ENCODE data around the gene DDX1.

Gene DDX1

GRCh38 chr2:15613736-15614429 lies 22.2 kb downstream of the DDX1 start:
- Histone ChIP-seq H3K4me1 (ENCODE audit: control insufficient read depth, insufficient read depth, low read length) (no peaks in the 10 kb centered on the region), H3K36me3 (ENCODE audit: control insufficient read depth in 2 of 2, insufficient read depth in 1 of 2, low read length in 2 of 2) (peaks cover 37 to 67% of the 10 kb centered on the region in 2 experiments), H3K9me3 (ENCODE audit: control insufficient read depth, insufficient read depth, low read depth, low read length) (no peaks in the 10 kb centered on the region), H3K4me3 (ENCODE audit: low read depth, low read length) (no peak overlapping the region), H3K27ac (ENCODE audit: extremely low read depth, low read depth, low read length) (no peak overlapping the region)
- CTCF ChIA-PET, result no interaction called here
- POLR2A ChIA-PET, result no interaction called here
- TF ChIP-seq GLI4 (tag by site-specific recombination; IDR thresholded peaks at IDR 0.05) (no peak), ZNF24 (tag by site-specific recombination; IDR thresholded peaks at IDR 0.05) (no peak), ZNF777 (tag by site-specific recombination; IDR thresholded peaks at IDR 0.05; ENCODE audit: borderline replicate concordance) (no peak), ZNF223 (tag by site-specific recombination; IDR thresholded peaks at IDR 0.05) (no peak), ZNF274 (IDR thresholded peaks at IDR 0.05; ENCODE audit: low read length) (no peak), ZNF274 (tag by site-specific recombination; IDR thresholded peaks at IDR 0.05; ENCODE audit: borderline replicate concordance) (no peak), KLF8 (tag by site-specific recombination; IDR thresholded peaks at IDR 0.05) (no peak), ZNF324 (tag by site-specific recombination; IDR thresholded peaks at IDR 0.05) (no peak), PRDM6 (tag by site-specific recombination; IDR thresholded peaks at IDR 0.05) (no peak)
- TF ChIP-seq, protein P1, sequence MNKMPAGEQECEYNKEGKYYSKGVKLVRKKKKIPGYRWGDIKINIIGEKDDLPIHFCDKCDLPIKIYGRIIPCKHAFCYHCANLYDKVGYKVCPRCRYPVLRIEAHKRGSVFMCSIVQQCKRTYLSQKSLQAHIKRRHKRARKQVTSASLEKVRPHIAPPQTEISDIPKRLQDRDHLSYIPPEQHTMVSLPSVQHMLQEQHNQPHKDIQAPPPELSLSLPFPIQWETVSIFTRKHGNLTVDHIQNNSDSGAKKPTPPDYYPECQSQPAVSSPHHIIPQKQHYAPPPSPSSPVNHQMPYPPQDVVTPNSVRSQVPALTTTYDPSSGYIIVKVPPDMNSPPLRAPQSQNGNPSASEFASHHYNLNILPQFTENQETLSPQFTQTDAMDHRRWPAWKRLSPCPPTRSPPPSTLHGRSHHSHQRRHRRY (tag by site-specific recombination; IDR thresholded peaks at IDR 0.05), result no peak
- TF ChIP-seq, protein P2, sequence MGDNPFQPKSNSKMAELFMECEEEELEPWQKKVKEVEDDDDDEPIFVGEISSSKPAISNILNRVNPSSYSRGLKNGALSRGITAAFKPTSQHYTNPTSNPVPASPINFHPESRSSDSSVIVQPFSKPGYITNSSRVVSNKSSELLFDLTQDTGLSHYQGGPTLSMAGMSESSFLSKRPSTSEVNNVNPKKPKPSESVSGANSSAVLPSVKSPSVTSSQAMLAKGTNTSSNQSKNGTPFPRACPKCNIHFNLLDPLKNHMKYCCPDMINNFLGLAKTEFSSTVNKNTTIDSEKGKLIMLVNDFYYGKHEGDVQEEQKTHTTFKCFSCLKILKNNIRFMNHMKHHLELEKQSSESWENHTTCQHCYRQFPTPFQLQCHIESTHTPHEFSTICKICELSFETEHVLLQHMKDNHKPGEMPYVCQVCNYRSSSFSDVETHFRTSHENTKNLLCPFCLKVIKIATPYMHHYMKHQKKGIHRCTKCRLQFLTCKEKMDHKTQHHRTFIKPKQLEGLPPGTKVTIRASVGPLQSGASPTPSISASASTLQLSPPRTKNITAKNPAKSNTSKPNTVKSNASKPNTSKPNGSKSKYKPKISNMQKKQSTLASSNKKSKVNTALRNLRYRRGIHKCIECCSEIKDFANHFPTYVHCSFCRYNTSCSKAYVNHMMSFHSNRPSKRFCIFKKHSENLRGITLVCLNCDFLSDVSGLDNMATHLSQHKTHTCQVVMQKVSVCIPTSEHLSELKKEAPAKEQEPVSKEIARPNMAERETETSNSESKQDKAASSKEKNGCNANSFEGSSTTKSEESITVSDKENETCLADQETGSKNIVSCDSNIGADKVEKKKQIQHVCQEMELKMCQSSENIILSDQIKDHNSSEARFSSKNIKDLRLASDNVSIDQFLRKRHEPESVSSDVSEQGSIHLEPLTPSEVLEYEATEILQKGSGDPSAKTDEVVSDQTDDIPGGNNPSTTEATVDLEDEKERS (tag by site-specific recombination; IDR thresholded peaks at IDR 0.05), result no peak

DNA sequence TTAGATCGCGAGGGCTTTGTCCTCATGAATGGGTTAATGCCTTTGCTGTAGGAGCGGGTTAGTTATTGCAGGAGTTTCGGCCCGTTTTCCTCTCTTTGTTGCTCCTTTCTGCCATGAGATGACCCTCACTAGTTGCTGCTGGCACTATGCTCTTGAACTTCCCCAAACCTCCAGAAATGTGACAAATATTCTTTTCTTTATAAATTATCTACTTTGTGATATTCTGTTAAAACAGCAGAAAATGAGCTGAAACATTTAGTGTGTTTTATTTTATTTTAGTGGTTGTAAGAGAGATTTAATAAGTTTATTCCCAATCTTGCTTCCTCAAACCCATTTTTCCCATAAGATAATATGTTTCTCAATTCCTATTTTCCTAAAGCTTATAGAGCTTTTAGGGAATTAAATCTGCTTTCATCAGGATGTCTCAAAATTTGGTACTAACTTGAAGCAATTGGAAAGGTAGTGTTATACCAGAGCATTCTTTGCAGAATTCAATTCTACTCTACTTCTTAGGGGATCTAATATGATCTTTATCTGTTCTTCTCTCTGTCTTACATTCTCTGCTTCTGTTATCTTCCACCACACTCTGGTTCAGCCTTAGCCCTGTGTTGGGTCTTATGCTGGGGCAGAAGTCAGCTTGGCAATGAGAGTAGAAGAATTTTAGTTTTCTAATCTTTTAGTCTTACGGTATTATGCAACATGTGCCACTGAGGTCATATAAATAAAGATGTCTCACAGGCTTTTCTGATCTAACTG lies 23.1 kb downstream of the DDX1 start:
- ChIA-PET CTCF (no interaction called here), POLR2A (no interaction called here)
- Histone ChIP-seq H3K27ac (ENCODE audit: extremely low read depth, low read depth, low read length) (no peak overlapping the region), H3K36me3 (ENCODE audit: control insufficient read depth in 2 of 2, insufficient read depth in 1 of 2, low read length in 2 of 2) (peaks cover 31 to 67% of the 10 kb centered on the region in 2 experiments), H3K4me1 (ENCODE audit: control insufficient read depth, insufficient read depth, low read length) (no peaks in the 10 kb centered on the region), H3K4me3 (ENCODE audit: low read depth, low read length) (no peak overlapping the region), H3K9me3 (ENCODE audit: control insufficient read depth, insufficient read depth, low read depth, low read length) (no peaks in the 10 kb centered on the region)
- no peak for TF ChIP-seq ZFP41 (tag by site-specific recombination; IDR thresholded peaks at IDR 0.05; ENCODE audit: borderline replicate concordance)
- TF ChIP-seq ZNF658 (tag by site-specific recombination; IDR thresholded peaks at IDR 0.05), result no peak
- TF ChIP-seq ZNF2 (tag by site-specific recombination; IDR thresholded peaks at IDR 0.05), result no peak
- no peak for TF ChIP-seq GLIS1 (tag by site-specific recombination; IDR thresholded peaks at IDR 0.05)
- TF ChIP-seq, protein P3, sequence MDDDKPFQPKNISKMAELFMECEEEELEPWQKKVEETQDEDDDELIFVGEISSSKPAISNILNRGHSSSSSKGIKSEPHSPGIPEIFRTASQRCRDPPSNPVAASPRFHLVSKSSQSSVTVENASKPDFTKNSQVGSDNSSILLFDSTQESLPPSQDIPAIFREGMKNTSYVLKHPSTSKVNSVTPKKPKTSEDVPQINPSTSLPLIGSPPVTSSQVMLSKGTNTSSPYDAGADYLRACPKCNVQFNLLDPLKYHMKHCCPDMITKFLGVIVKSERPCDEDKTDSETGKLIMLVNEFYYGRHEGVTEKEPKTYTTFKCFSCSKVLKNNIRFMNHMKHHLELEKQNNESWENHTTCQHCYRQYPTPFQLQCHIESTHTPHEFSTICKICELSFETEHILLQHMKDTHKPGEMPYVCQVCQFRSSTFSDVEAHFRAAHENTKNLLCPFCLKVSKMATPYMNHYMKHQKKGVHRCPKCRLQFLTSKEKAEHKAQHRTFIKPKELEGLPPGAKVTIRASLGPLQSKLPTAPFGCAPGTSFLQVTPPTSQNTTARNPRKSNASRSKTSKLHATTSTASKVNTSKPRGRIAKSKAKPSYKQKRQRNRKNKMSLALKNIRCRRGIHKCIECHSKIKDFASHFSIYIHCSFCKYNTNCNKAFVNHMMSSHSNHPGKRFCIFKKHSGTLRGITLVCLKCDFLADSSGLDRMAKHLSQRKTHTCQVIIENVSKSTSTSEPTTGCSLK (tag by site-specific recombination; IDR thresholded peaks at IDR 0.05), result no peak
- TF ChIP-seq, protein P2 (tag by site-specific recombination; IDR thresholded peaks at IDR 0.05), result no peak
- TF ChIP-seq ZNF621 (tag by site-specific recombination; IDR thresholded peaks at IDR 0.05), result no peak
- TF ChIP-seq ZNF791 (tag by site-specific recombination; IDR thresholded peaks at IDR 0.05), result no peak
- TF ChIP-seq ZNF639 (tag by site-specific recombination; IDR thresholded peaks at IDR 0.05), result no peak
